ENCODE measurements around the gene BCL7A. TPM values are rescaled to one million over a fixed set of nuclear protein-coding genes. Genes with fewer than 3 reads are reported as not detected.

The BCL7A gene
- total and polyA plus RNA-seq, 9 of the 15 experiments (the other 6 are each of a cell fraction or from before 2014, with no cell fraction given) = 0.25 to 21.9 (median 14.9) TPM

GRCh38 chr12:122097927-122098756 lies 76.5 kb downstream of the BCL7A start:
- no TSS peak for BruUV-seq (replicated peaks)
- Histone ChIP-seq H3K4me2 (ENCODE audit: insufficient read depth, low read length) (peak overlapping the region; percentile 74), H3K27ac (ENCODE audit: extremely low read depth, low read depth, low read length) (peak overlapping the region; percentile 74), H3K9me3 (replicated peaks; ENCODE audit: control insufficient read depth, insufficient read depth, low read depth, low read length) (0 out of 2 replicates have a peak, but pooled peaks cover 2% of the 10 kb centered on the region), H3K79me2 (ENCODE audit: control insufficient read depth, insufficient read depth, low read length) (peaks cover 96% of the 10 kb centered on the region), H3K27me3 (ENCODE audit: control insufficient read depth in 2 of 2, insufficient read depth in 2 of 2, low read length in 2 of 2) (no peaks in the 10 kb centered on the region), H3K36me3 (ENCODE audit: control insufficient read depth, insufficient read depth, low read length) (peaks cover 41% of the 10 kb centered on the region), H3K9ac (ENCODE audit: insufficient read depth in 1 of 2, low read depth in 2 of 2, low read length in 2 of 2) (peak overlapping the region; percentile 62 to 63; a peak in 3 of 4 replicates), H2AFZ (ENCODE audit: low read depth, low read length) (no peak overlapping the region), H3K4me3 (no peak overlapping the region; the same call in 1 of the 2 replicates), H3K4me1 (replicated peaks in 1 of 2; ENCODE audit: control insufficient read depth in 2 of 2, insufficient read depth in 2 of 2, low read length in 2 of 2) (peaks cover 54 to 66% of the 10 kb centered on the region in 2 experiments), H4K20me1 (replicated peaks; ENCODE audit: control insufficient read depth, insufficient read depth, low read length) (peaks cover 14% of the 10 kb centered on the region; the same call in 1 of the 2 replicates), H3K9me1 (ENCODE audit: control insufficient read depth, insufficient read depth, low read length) (peaks cover 16% of the 10 kb centered on the region)
- in situ Hi-C loops (cut with MboI) = no loop called here
- intact Hi-C loops (cut with micrococcal nuclease) = loop anchor here (2.0 kb wide), 2 partner anchors 17 to 33 kb away; no protein-coding TSS in a partner anchor
- FAIRE-seq (peak; percentile 98), DNase-seq (ENCODE audit: extremely low read depth in 1 of 4, low spot score in 3 of 4) (peak; percentile 86 to 96 (median 89)), ATAC-seq (peak; percentile 91)
- ChIA-PET POLR2A (interaction anchor here (0.6 to 4.5 kb wide), 15 partner anchors 10 to 1517 kb away, joined by 3 to 75 read pairs (median 5); partner anchors contain the start of gene MLXIP), CTCF (ENCODE audit: low intra/inter-chr PET ratio) (no interaction called here)
- 2% methylated on average over 10 of the region's 10 CpGs for WGBS (ENCODE audit: insufficient coverage, low coverage, missing lambda C conversion rate)
- no peak for TF ChIP-seq ZNF79 (CRISPR knock-in tag; IDR thresholded peaks at IDR 0.05; ENCODE audit: low read depth)
- TF ChIP-seq, protein P1, sequence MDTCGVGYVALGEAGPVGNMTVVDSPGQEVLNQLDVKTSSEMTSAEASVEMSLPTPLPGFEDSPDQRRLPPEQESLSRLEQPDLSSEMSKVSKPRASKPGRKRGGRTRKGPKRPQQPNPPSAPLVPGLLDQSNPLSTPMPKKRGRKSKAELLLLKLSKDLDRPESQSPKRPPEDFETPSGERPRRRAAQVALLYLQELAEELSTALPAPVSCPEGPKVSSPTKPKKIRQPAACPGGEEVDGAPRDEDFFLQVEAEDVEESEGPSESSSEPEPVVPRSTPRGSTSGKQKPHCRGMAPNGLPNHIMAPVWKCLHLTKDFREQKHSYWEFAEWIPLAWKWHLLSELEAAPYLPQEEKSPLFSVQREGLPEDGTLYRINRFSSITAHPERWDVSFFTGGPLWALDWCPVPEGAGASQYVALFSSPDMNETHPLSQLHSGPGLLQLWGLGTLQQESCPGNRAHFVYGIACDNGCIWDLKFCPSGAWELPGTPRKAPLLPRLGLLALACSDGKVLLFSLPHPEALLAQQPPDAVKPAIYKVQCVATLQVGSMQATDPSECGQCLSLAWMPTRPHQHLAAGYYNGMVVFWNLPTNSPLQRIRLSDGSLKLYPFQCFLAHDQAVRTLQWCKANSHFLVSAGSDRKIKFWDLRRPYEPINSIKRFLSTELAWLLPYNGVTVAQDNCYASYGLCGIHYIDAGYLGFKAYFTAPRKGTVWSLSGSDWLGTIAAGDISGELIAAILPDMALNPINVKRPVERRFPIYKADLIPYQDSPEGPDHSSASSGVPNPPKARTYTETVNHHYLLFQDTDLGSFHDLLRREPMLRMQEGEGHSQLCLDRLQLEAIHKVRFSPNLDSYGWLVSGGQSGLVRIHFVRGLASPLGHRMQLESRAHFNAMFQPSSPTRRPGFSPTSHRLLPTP (IDR thresholded peaks at IDR 0.05; ENCODE audit: borderline replicate concordance, extremely low read depth, insufficient read length) = no peak
- 0 out of 2 replicates have a peak, but pooled peaks have one; percentile 32 for TF ChIP-seq L3MBTL2 (IDR thresholded peaks at IDR 0.05)
- peak; percentile 79 to 96; a peak in 3 of 4 replicates for TF ChIP-seq RCOR1 (IDR thresholded peaks at IDR 0.05; ENCODE audit: borderline replicate concordance in 1 of 2, low read depth in 2 of 2, low read length in 2 of 2)
- peak; percentile 53; the same call in 1 of the 2 replicates for TF ChIP-seq MBD2 (IDR thresholded peaks at IDR 0.05; ENCODE audit: borderline replicate concordance, low read depth)
- TF ChIP-seq ARNT (IDR thresholded peaks at IDR 0.05) = peak; percentile 81 to 86; a peak in 3 of 4 replicates
- no peak for TF ChIP-seq ILK (tag; IDR thresholded peaks at IDR 0.05; ENCODE audit: borderline replicate concordance, low read depth)
- TF ChIP-seq CSDE1 (IDR thresholded peaks at IDR 0.05) = no peak
- TF ChIP-seq CHD2 (IDR thresholded peaks at IDR 0.05; ENCODE audit: low read depth, low read length) = peak; percentile 43; the same call in 1 of the 2 replicates
- TF ChIP-seq ZNF589 (CRISPR knock-in tag; IDR thresholded peaks at IDR 0.05; ENCODE audit: low read depth) = peak; percentile 91
- TF ChIP-seq ZFX (CRISPR knock-in tag; IDR thresholded peaks at IDR 0.05) = peak; percentile 95
- peak; percentile 80 for TF ChIP-seq ATF7 (IDR thresholded peaks at IDR 0.05)
- no peak for TF ChIP-seq ZNF586 (CRISPR knock-in tag; conservative IDR thresholded peaks at IDR 0.05)
- peak; percentile 40; the same call in 1 of the 2 replicates for TF ChIP-seq LCOR (CRISPR knock-in tag; IDR thresholded peaks at IDR 0.05)
